ENCODE data around the gene INIP. TPM values are rescaled to one million over a fixed set of nuclear protein-coding genes. Genes with fewer than 3 reads are reported as not detected.

Gene INIP
- total RNA-seq, 2 experiments from 2014 or later = 7.8 to 9.1 TPM

DNA sequence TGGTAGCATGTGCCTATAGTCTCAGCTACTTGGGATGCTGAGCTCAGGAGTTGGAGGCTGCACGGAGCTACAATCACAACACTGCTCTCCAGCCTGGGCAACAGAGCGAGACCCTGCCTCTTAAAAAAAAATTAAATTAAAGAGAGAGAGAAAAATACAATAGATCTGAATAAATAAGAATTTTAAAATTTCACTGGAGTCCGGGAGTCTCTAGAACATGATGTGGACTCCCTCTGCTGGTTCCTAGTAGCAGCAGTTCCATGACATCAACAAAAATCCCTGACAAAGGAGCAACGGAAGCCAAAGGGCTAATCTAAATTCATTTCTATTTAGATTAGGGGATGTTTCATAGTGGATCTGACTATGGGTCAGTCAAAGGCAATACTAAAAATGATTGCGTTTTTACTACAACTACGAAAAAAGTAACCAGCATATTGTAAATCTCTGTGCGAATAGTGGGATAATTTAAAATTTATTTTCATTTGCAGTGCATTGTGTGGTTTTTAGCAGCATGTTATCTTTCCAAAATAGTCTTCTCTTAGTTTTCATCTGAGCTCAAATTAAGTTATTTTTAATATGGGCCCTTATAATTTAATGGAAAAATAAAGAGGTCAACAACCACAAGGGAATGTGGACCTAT, 6.7 kb downstream of the INIP start:
- Histone ChIP-seq H3K4me3 (ENCODE audit: low read length) (no peak overlapping the region), H3K4me1 (ENCODE audit: insufficient read depth, low read length) (no peaks in the 10 kb centered on the region), H3K27me3 (ENCODE audit: control insufficient read depth in 1 of 2, insufficient read depth in 2 of 2, low read length in 2 of 2) (no peaks in the 10 kb centered on the region), H3K27ac (ENCODE audit: low read depth in 1 of 2, low read length in 2 of 2) (no peak overlapping the region), H3K9me3 (ENCODE audit: control insufficient read depth in 1 of 2, insufficient read depth in 1 of 2, low read length in 2 of 2) (no peaks in the 10 kb centered on the region), H3K36me3 (ENCODE audit: insufficient read depth, low read length) (peaks cover 29% of the 10 kb centered on the region)
- H3K4me3 Mint-ChIP-seq = no peak overlapping the region
- no peaks in the 10 kb centered on the region for H3K9me3 Mint-ChIP-seq
- TF ChIP-seq, protein P1, sequence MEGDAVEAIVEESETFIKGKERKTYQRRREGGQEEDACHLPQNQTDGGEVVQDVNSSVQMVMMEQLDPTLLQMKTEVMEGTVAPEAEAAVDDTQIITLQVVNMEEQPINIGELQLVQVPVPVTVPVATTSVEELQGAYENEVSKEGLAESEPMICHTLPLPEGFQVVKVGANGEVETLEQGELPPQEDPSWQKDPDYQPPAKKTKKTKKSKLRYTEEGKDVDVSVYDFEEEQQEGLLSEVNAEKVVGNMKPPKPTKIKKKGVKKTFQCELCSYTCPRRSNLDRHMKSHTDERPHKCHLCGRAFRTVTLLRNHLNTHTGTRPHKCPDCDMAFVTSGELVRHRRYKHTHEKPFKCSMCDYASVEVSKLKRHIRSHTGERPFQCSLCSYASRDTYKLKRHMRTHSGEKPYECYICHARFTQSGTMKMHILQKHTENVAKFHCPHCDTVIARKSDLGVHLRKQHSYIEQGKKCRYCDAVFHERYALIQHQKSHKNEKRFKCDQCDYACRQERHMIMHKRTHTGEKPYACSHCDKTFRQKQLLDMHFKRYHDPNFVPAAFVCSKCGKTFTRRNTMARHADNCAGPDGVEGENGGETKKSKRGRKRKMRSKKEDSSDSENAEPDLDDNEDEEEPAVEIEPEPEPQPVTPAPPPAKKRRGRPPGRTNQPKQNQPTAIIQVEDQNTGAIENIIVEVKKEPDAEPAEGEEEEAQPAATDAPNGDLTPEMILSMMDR (IDR thresholded peaks at IDR 0.05) = no peak
- intact Hi-C loops (cut with DNase I, micrococcal nuclease) = no loop called here
- DNase-seq (no peak), ATAC-seq (ENCODE audit: poor library complexity) (no peak)
- no peaks in the 10 kb centered on the region for H3K27me3 Mint-ChIP-seq
- CTCF ChIA-PET = interaction anchor here (1.1 to 1.5 kb wide), 2 partner anchors 20 to 82 kb away, joined by 4 read pairs; no protein-coding TSS in a partner anchor
- H3K36me3 Mint-ChIP-seq (ENCODE audit: low read depth) = peaks cover 72% of the 10 kb centered on the region
- H3K27ac Mint-ChIP-seq = no peak overlapping the region
- POLR2A ChIA-PET = no interaction called here
- H3K4me1 Mint-ChIP-seq (ENCODE audit: low read depth) = peaks cover 54% of the 10 kb centered on the region

GRCh38 chr9:112705768-112706427, 12.0 kb downstream of the INIP start:
- Histone ChIP-seq H3K4me3 (ENCODE audit: low read length) (no peak overlapping the region), H3K4me1 (ENCODE audit: insufficient read depth, low read length) (no peaks in the 10 kb centered on the region), H3K27me3 (ENCODE audit: control insufficient read depth in 1 of 2, insufficient read depth in 2 of 2, low read length in 2 of 2) (no peaks in the 10 kb centered on the region), H3K27ac (ENCODE audit: low read depth in 1 of 2, low read length in 2 of 2) (no peak overlapping the region), H3K36me3 (ENCODE audit: insufficient read depth, low read length) (peaks cover 22% of the 10 kb centered on the region), H3K9me3 (ENCODE audit: control insufficient read depth in 1 of 2, insufficient read depth in 1 of 2, low read length in 2 of 2) (no peaks in the 10 kb centered on the region)
- Mint-ChIP-seq H3K27me3 (no peaks in the 10 kb centered on the region), H3K36me3 (ENCODE audit: low read depth) (peaks cover 69% of the 10 kb centered on the region), H3K27ac (no peak overlapping the region), H3K9me3 (no peaks in the 10 kb centered on the region), H3K4me1 (ENCODE audit: low read depth) (peaks cover 44% of the 10 kb centered on the region), H3K4me3 (no peak overlapping the region)
- TF ChIP-seq, protein P1 (IDR thresholded peaks at IDR 0.05) = no peak
- no peak for DNase-seq
- ChIA-PET POLR2A (no interaction called here), CTCF (interaction anchor here (0.7 to 0.9 kb wide), 2 partner anchors 12 to 607 kb away, joined by 3 read pairs; partner anchors contain the start of gene INIP)
- ATAC-seq (ENCODE audit: poor library complexity) = no peak
- intact Hi-C loops (cut with DNase I, micrococcal nuclease) = no loop called here

DNA sequence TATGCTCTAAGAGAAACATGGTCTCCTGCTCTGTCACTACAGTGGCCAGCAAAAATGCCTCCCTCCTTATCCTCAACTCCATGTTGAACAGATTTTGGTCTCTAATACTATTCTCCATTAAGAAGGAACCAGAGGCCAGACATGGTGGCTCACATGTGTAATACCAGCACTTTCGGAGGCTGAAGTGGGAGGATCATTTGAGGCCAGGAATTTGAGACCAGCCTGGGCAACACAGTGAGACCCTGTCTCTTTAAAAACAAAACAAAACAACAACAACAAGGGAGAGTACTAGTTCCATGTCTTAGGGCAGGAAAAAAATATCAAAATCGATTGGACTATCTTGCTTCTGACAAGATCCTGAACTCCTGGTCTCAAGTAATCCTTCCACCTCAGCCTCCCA, 14.6 kb downstream of the INIP start:
- intact Hi-C loops (cut with DNase I, micrococcal nuclease) = no loop called here
- Histone ChIP-seq H3K27me3 (ENCODE audit: control insufficient read depth in 1 of 2, insufficient read depth in 2 of 2, low read length in 2 of 2) (no peaks in the 10 kb centered on the region), H3K36me3 (ENCODE audit: insufficient read depth, low read length) (peaks cover 6% of the 10 kb centered on the region), H3K4me1 (ENCODE audit: insufficient read depth, low read length) (peaks cover 4% of the 10 kb centered on the region), H3K9me3 (ENCODE audit: control insufficient read depth in 1 of 2, insufficient read depth in 1 of 2, low read length in 2 of 2) (no peaks in the 10 kb centered on the region), H3K4me3 (ENCODE audit: low read length) (no peak overlapping the region), H3K27ac (ENCODE audit: low read depth in 1 of 2, low read length in 2 of 2) (no peak overlapping the region)
- no peaks in the 10 kb centered on the region for H3K9me3 Mint-ChIP-seq
- no peak for ATAC-seq (ENCODE audit: poor library complexity)
- H3K27ac Mint-ChIP-seq = no peak overlapping the region
- H3K4me3 Mint-ChIP-seq = no peak overlapping the region
- peaks cover 68% of the 10 kb centered on the region for H3K36me3 Mint-ChIP-seq (ENCODE audit: low read depth)
- peaks cover 33% of the 10 kb centered on the region for H3K4me1 Mint-ChIP-seq (ENCODE audit: low read depth)
- TF ChIP-seq, protein P1 (IDR thresholded peaks at IDR 0.05) = no peak
- ChIA-PET CTCF (no interaction called here), POLR2A (no interaction called here)
- no peaks in the 10 kb centered on the region for H3K27me3 Mint-ChIP-seq
- no peak for DNase-seq

All from CD4-positive, alpha-beta T cell (primary cell).